GM21723 (cell line): Measurements from ENCODE around the gene FBXO4.
"Not testable (repeated sequence)": the region's sequence is repeated elsewhere in the genome, so short reads cannot be mapped to it uniquely, and the experiment has no call there.

Experiments
- ATAC-seq: cut with Tn5 transposase; IDR thresholded peaks from one replicate; pipeline ENCODE4 v1.9.1; 2021; ENCODE audit warnings: mild to moderate bottlenecking, moderate library complexity; ENCODE audit not compliant: unreplicated experiment

The FBXO4 gene

GRCh38 chr5:41980396-41980795, 55.3 kb downstream of the FBXO4 start:
- ATAC-seq, result no peak

- ATAC-seq, result no peak
These were observed 55.8 kb downstream of the FBXO4 start for GRCh38 chr5:41980870-41981269.

GRCh38 chr5:41982858-41983257, 57.8 kb downstream of the FBXO4 start:
- ATAC-seq, result not testable (repeated sequence)

DNA sequence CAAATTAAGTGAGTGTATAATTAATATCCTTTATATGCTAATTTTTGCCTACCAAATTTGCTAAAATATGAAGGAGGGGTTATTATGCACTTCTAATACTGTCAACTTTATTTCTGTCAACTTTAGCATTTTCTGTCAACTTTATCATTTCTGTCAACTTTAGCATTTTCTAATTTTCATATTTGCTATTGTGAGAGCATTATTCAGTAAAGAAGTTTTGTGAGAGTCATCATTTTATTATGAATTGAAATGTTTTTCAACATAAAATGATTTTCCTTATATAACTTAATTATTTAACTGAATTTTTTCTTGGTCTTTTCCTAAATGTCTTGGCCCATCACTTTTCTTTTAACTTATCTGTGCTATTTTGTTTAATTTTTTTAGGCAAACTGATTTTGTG, 58.2 kb downstream of the FBXO4 start:
- ATAC-seq, result no peak

- ATAC-seq, result no peak
These were observed 61.0 kb downstream of the FBXO4 start for GRCh38 chr5:41985945-41986695.
